Endodermal cell (in vitro differentiated cells): ENCODE data around the gene DOK3. TPM values are rescaled to one million over a fixed set of nuclear protein-coding genes. Genes with fewer than 3 reads are reported as not detected.

Experiments
- DNase-seq: peaks from one replicate; pipeline ENCODE4 v3.0.0-alpha.2; 2017
- H3K27ac ChIP-seq: 2 replicates; pipeline ENCODE4 v1.5.1; 2013; ENCODE audit warnings: mild to moderate bottlenecking, low read depth, low read length, moderate library complexity
- H3K27me3 ChIP-seq: 2 replicates; pipeline ENCODE4 v1.6.1; 2013; ENCODE audit warnings: mild to moderate bottlenecking, low read length, moderate library complexity; ENCODE audit not compliant: insufficient read depth, control insufficient read depth, poor library complexity, severe bottlenecking
- H3K36me3 ChIP-seq: 2 replicates; pipeline ENCODE4 v1.7.0; 2013; ENCODE audit warnings: mild to moderate bottlenecking, low read length, moderate library complexity; ENCODE audit not compliant: control insufficient read depth, insufficient read depth
- H3K4me1 ChIP-seq: one replicate; pipeline ENCODE4 v1.7.0; 2013; ENCODE audit warnings: low read length; ENCODE audit not compliant: control insufficient read depth, insufficient read depth
- H3K4me3 ChIP-seq: 2 replicates; pipeline ENCODE4 v1.5.1; 2013; ENCODE audit warnings: mild to moderate bottlenecking, low read length, moderate library complexity
- H3K9ac ChIP-seq: 2 replicates; pipeline ENCODE4 v1.6.1; 2013; ENCODE audit warnings: mild to moderate bottlenecking, low read length, moderate library complexity; ENCODE audit not compliant: poor library complexity, severe bottlenecking; ENCODE audit errors: extremely low read depth
- H3K9me3 ChIP-seq: 2 replicates; pipeline ENCODE4 v1.6.1; 2013; ENCODE audit warnings: mild to moderate bottlenecking, low read length, moderate library complexity; ENCODE audit not compliant: control insufficient read depth
- H3K27ac Mint-ChIP-seq: 2 replicates; pipeline ENCODE4 v1.8.0; 2020; ENCODE audit warnings: mixed read lengths
- H3K27me3 Mint-ChIP-seq: 2 replicates; pipeline ENCODE4 v1.8.0; 2021; ENCODE audit warnings: mild to moderate bottlenecking, mixed read lengths; ENCODE audit not compliant: insufficient read depth
- H3K36me3 Mint-ChIP-seq: 2 replicates; pipeline ENCODE4 v1.8.0; 2020; ENCODE audit warnings: low read depth, mixed read lengths
- H3K4me1 Mint-ChIP-seq: 2 replicates; pipeline ENCODE4 v1.8.0; 2020; ENCODE audit warnings: mixed read lengths
- H3K4me3 Mint-ChIP-seq: 2 replicates; pipeline ENCODE4 v1.8.0; 2020; ENCODE audit warnings: mild to moderate bottlenecking, moderate library complexity, mixed read lengths
- H3K9me3 Mint-ChIP-seq: 2 replicates; pipeline ENCODE4 v1.8.0; 2020; ENCODE audit warnings: mild to moderate bottlenecking, mixed read lengths
- CTCF ChIP-seq: fragments of 200-600 bp; sonication (generic); conservative IDR thresholded peaks from 2 replicates; pipeline ENCODE4 v1.5.0; 2021; ENCODE audit warnings: antibody characterized with exemption, mild to moderate bottlenecking
- WGBS, 2 experiments: methylation state at CpG; one replicate each; pipeline versions ENCODE4 v1.1.5 to v1.1.7; 2013; ENCODE audit warnings: missing lambda C conversion rate in 2 of 2, mixed read lengths in 1 of 2; ENCODE audit not compliant: insufficient coverage in 1 of 2, insufficient read length in 1 of 2; 5-methylcytosine and 5-hydroxymethylcytosine counted together
- total RNA-seq, 2 donors: library from RNA; stranded (reverse); fragmentation: NEBNext Ultra II Directional in 1 of 2; extraction: Animal tissue kit (Norgen Biotek cat#: 25700) in 1 of 2; gene quantifications; 2 replicates in 1 of 2; 3 replicates in 1 of 2; pipeline ENCODE4 v1.2.1, GENCODE V29; 2021

The DOK3 gene
- total RNA-seq, 2 donors from 2014 or later = 2.1 to 7.7 TPM

- no peaks in the 10 kb centered on the region for H3K9me3 Mint-ChIP-seq
- no peaks in the 10 kb centered on the region for H3K27me3 ChIP-seq
- 29 to 52% methylated on average over 22 to 41 of the region's 43 CpGs for WGBS, 2 experiments
- H3K4me3 ChIP-seq = no peak overlapping the region
- no peaks in the 10 kb centered on the region for H3K9me3 ChIP-seq
- DNase-seq = peak; percentile 98
- H3K9ac ChIP-seq = no peak overlapping the region
- peak overlapping the region; percentile 22 for H3K4me3 Mint-ChIP-seq
- H3K4me1 ChIP-seq = peaks cover 17% of the 10 kb centered on the region
- H3K27ac Mint-ChIP-seq = peak overlapping the region; percentile 82
- H3K36me3 Mint-ChIP-seq = peaks cover 57% of the 10 kb centered on the region
- H3K27ac ChIP-seq = peak overlapping the region; percentile 77
- H3K36me3 ChIP-seq = peaks cover 82% of the 10 kb centered on the region
- peaks cover 17% of the 10 kb centered on the region for H3K4me1 Mint-ChIP-seq
- H3K27me3 Mint-ChIP-seq = no peaks in the 10 kb centered on the region
- peak; percentile 100 for TF ChIP-seq CTCF
Measured at GRCh38 chr5:177491429-177491945, 18.1 kb downstream of the DOK3 start.

GRCh38 chr5:177490992-177491391 lies 18.6 kb downstream of the DOK3 start:
- WGBS, 2 experiments = 95% methylated on average over 16 of the region's 16 CpGs; no CpG with 5 or more reads in 1 of the 2 experiments
- Histone ChIP-seq H3K27ac (peak overlapping the region; percentile 77), H3K36me3 (peaks cover 86% of the 10 kb centered on the region), H3K9me3 (no peaks in the 10 kb centered on the region), H3K27me3 (no peaks in the 10 kb centered on the region), H3K4me1 (peaks cover 17% of the 10 kb centered on the region), H3K4me3 (no peak overlapping the region), H3K9ac (no peak overlapping the region)
- H3K27ac Mint-ChIP-seq = peak overlapping the region; percentile 82
- no peak for DNase-seq
- peaks cover 62% of the 10 kb centered on the region for H3K36me3 Mint-ChIP-seq
- no peak for TF ChIP-seq CTCF
- peaks cover 14% of the 10 kb centered on the region for H3K4me1 Mint-ChIP-seq
- peak overlapping the region; percentile 22 for H3K4me3 Mint-ChIP-seq
- H3K27me3 Mint-ChIP-seq = no peaks in the 10 kb centered on the region
- no peaks in the 10 kb centered on the region for H3K9me3 Mint-ChIP-seq

- Mint-ChIP-seq H3K36me3 (peaks cover 62% of the 10 kb centered on the region), H3K4me3 (no peak overlapping the region), H3K9me3 (no peaks in the 10 kb centered on the region), H3K27me3 (no peaks in the 10 kb centered on the region), H3K4me1 (peaks cover 10% of the 10 kb centered on the region), H3K27ac (no peak overlapping the region)
- Histone ChIP-seq H3K27me3 (no peaks in the 10 kb centered on the region), H3K4me3 (no peak overlapping the region), H3K9ac (no peak overlapping the region), H3K4me1 (peaks cover 13% of the 10 kb centered on the region), H3K9me3 (no peaks in the 10 kb centered on the region), H3K27ac (no peak overlapping the region), H3K36me3 (peaks cover 87% of the 10 kb centered on the region)
- DNase-seq = no peak
- no peak for TF ChIP-seq CTCF
- WGBS, 2 experiments = 95 to 97% methylated on average over 13 to 15 of the region's 15 CpGs
Measured at GRCh38 chr5:177490311-177490991, 19.2 kb downstream of the DOK3 start.
